ENCODE data around the gene SOX5. TPM values are rescaled to one million over a fixed set of nuclear protein-coding genes. Genes with fewer than 3 reads are reported as not detected.

Gene SOX5
- total RNA-seq, 1 donor from 2014 or later = 2.9 TPM

DNA sequence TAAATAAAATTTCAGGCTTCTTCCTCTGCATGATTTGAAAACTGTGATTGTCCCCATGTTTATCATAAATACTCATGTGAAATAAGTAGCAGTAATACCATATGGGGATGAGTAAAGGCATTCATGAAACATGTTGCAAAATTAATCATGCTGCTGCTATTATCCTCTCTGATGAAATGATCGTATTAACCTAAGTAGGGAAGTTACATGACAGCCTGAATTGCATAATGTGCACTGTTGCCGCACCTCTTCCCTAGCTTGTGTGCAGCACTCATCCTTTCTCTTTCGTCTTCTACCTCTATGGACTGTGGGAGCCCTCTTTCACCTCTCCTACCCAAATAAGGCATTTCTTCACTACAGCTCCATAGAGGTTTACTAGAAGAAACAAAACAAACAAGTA lies 367.6 kb downstream of the SOX5 start:
- H3K36me3 ChIP-seq = no peaks in the 10 kb centered on the region
- H3K9me3 ChIP-seq (replicated peaks) = no peaks in the 10 kb centered on the region
- H3K27ac ChIP-seq (replicated peaks) = no peak overlapping the region
- intact Hi-C loops (cut with micrococcal nuclease) = no loop called here
- H3K4me3 ChIP-seq = no peak overlapping the region
- no peaks in the 10 kb centered on the region for H3K27me3 ChIP-seq (ENCODE audit: low read depth)
- TF ChIP-seq, protein P1, sequence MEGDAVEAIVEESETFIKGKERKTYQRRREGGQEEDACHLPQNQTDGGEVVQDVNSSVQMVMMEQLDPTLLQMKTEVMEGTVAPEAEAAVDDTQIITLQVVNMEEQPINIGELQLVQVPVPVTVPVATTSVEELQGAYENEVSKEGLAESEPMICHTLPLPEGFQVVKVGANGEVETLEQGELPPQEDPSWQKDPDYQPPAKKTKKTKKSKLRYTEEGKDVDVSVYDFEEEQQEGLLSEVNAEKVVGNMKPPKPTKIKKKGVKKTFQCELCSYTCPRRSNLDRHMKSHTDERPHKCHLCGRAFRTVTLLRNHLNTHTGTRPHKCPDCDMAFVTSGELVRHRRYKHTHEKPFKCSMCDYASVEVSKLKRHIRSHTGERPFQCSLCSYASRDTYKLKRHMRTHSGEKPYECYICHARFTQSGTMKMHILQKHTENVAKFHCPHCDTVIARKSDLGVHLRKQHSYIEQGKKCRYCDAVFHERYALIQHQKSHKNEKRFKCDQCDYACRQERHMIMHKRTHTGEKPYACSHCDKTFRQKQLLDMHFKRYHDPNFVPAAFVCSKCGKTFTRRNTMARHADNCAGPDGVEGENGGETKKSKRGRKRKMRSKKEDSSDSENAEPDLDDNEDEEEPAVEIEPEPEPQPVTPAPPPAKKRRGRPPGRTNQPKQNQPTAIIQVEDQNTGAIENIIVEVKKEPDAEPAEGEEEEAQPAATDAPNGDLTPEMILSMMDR (IDR thresholded peaks at IDR 0.05; ENCODE audit: borderline replicate concordance) = no peak
- DNase-seq = no peak
- H3K4me1 ChIP-seq = no peaks in the 10 kb centered on the region

DNA sequence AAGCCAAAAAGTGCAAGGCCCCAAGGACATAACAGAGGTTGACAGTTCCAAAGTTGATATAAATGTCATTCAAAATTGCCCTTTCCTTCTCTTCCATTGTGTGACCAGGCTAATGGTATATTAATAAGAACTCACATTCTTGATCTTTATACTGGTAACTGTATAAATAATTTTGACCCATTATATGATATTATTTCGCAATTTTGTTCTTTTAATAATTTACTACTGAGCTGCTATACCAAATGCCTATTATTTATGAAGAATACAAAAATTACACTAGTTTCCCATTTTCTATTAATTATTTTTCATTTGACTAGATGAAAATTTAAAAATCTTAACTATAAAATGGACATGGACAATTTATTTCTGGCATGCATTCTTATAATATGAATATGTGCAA lies 370.2 kb downstream of the SOX5 start:
- TF ChIP-seq, protein P1 (IDR thresholded peaks at IDR 0.05; ENCODE audit: borderline replicate concordance) = no peak

DNA sequence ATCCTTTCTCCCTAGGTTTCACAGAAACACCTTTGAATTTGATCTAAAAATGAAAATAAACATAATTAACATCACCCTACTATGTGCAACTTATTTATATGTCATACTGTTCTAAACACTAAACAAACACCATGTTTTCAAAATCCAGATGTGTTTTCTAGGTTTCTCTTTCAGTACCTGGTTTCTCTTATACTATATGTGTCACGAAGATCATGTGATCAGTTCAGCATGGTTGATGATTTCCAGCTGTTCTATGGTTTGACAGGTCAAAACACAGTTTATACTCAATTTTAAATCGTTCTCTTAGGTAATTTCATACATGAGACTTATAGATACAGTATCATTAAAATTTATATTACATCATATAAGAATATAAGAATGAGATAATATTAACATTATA lies 373.1 kb downstream of the SOX5 start:
- H3K27me3 ChIP-seq (ENCODE audit: low read depth) = no peaks in the 10 kb centered on the region
- no peak overlapping the region for H3K27ac ChIP-seq (replicated peaks)
- DNase-seq = no peak
- H3K4me3 ChIP-seq = no peak overlapping the region
- intact Hi-C loops (cut with micrococcal nuclease) = no loop called here
- TF ChIP-seq, protein P1 (IDR thresholded peaks at IDR 0.05; ENCODE audit: borderline replicate concordance) = no peak
- no peaks in the 10 kb centered on the region for H3K4me1 ChIP-seq
- no peaks in the 10 kb centered on the region for H3K9me3 ChIP-seq (replicated peaks)
- H3K36me3 ChIP-seq = no peaks in the 10 kb centered on the region

More for the DNA sequence above, 370.2 kb downstream of the SOX5 start:
- no peak for DNase-seq
- H3K4me3 ChIP-seq = no peak overlapping the region
- no peaks in the 10 kb centered on the region for H3K4me1 ChIP-seq
- H3K27ac ChIP-seq (replicated peaks) = no peak overlapping the region
- no peaks in the 10 kb centered on the region for H3K27me3 ChIP-seq (ENCODE audit: low read depth)
- H3K36me3 ChIP-seq = no peaks in the 10 kb centered on the region
- intact Hi-C loops (cut with micrococcal nuclease) = no loop called here
- H3K9me3 ChIP-seq (replicated peaks) = no peaks in the 10 kb centered on the region

- intact Hi-C loops (cut with micrococcal nuclease) = no loop called here
- H3K4me3 ChIP-seq = no peak overlapping the region
- no peaks in the 10 kb centered on the region for H3K36me3 ChIP-seq
- H3K9me3 ChIP-seq (replicated peaks) = no peaks in the 10 kb centered on the region
- TF ChIP-seq, protein P1 (IDR thresholded peaks at IDR 0.05; ENCODE audit: borderline replicate concordance) = no peak
- H3K4me1 ChIP-seq = no peaks in the 10 kb centered on the region
- H3K27ac ChIP-seq (replicated peaks) = no peak overlapping the region
- DNase-seq = no peak
- H3K27me3 ChIP-seq (ENCODE audit: low read depth) = no peaks in the 10 kb centered on the region
Observed at GRCh38 chr12:23569356-23569755, 380.1 kb downstream of the SOX5 start.

DNA sequence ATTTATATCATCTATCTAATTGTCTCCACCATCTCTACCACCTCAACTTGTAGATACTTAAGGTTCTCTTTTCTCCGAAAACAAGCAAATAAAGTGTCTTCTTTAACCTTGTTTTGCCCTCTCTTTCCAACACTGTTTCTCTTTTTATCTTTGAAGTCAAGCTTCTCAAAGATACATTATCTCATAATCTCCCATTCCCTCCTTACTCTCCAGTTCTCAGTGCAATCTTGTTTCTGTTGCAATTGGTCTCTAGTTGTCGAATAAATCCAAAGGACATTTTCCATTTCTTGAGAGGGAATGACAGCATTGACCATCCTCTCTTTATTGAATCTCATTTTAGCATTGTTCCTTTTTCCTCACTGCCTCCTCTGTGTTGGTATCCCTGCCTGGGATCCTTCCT lies 383.3 kb downstream of the SOX5 start:
- no peaks in the 10 kb centered on the region for H3K36me3 ChIP-seq
- intact Hi-C loops (cut with micrococcal nuclease) = no loop called here
- H3K27ac ChIP-seq (replicated peaks) = no peak overlapping the region
- TF ChIP-seq, protein P1 (IDR thresholded peaks at IDR 0.05; ENCODE audit: borderline replicate concordance) = no peak
- no peaks in the 10 kb centered on the region for H3K27me3 ChIP-seq (ENCODE audit: low read depth)
- no peak overlapping the region for H3K4me3 ChIP-seq
- no peaks in the 10 kb centered on the region for H3K9me3 ChIP-seq (replicated peaks)
- H3K4me1 ChIP-seq = no peaks in the 10 kb centered on the region
- DNase-seq = no peak

All from left ventricle myocardium inferior (tissue), 1 donor.